GM13977 (cell line): ENCODE data around the gene ERC1.

Experiments
- DNase-seq: peaks from one replicate; pipeline ENCODE4 v3.0.0; 2012; ENCODE audit warnings: low spot score
- in situ Hi-C: fragments of 300-500 bp; cut with MboI; formaldehyde crosslinking; loops from one replicate; pipeline ENCODE4 v1.12.0; 2022; ENCODE audit warnings: low sequenced_read_pairs, low pct_unique_long_range_greater_than_20kb, mixed read lengths, inconsistent platforms; ENCODE audit not compliant: unreplicated experiment
- TF ChIP-seq, protein P1 (sequence below): IDR thresholded peaks from 2 replicates; pipeline ENCODE4 v1.5.1; 2012; ENCODE audit warnings: mild to moderate bottlenecking, control low read depth; ENCODE audit not compliant: insufficient read depth; ENCODE audit errors: extremely low read depth, missing control alignments

Gene ERC1

DNA sequence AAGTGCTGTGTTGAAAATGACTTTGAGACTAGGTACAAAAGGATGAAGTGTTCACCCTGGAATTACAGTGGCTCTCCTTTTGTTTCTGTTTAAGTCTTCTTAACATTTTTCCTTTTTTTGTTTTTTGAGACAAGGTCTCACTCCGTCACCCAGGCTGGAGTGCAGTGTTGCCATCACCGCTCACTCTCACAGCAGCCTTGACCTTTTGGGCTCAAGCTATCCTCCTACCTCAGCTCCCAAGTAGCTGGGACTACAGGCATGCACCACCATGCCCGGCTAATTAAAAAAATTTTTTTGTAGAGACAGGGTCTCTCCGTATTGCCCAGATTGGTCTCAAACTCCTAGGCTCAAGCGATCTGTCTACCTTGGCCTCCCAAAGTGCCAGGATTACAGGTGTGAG is 20.1 kb downstream of the ERC1 start:
- in situ Hi-C loops = no loop called here
- TF ChIP-seq, protein P1, sequence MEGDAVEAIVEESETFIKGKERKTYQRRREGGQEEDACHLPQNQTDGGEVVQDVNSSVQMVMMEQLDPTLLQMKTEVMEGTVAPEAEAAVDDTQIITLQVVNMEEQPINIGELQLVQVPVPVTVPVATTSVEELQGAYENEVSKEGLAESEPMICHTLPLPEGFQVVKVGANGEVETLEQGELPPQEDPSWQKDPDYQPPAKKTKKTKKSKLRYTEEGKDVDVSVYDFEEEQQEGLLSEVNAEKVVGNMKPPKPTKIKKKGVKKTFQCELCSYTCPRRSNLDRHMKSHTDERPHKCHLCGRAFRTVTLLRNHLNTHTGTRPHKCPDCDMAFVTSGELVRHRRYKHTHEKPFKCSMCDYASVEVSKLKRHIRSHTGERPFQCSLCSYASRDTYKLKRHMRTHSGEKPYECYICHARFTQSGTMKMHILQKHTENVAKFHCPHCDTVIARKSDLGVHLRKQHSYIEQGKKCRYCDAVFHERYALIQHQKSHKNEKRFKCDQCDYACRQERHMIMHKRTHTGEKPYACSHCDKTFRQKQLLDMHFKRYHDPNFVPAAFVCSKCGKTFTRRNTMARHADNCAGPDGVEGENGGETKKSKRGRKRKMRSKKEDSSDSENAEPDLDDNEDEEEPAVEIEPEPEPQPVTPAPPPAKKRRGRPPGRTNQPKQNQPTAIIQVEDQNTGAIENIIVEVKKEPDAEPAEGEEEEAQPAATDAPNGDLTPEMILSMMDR = no peak
- no peak for DNase-seq

DNA sequence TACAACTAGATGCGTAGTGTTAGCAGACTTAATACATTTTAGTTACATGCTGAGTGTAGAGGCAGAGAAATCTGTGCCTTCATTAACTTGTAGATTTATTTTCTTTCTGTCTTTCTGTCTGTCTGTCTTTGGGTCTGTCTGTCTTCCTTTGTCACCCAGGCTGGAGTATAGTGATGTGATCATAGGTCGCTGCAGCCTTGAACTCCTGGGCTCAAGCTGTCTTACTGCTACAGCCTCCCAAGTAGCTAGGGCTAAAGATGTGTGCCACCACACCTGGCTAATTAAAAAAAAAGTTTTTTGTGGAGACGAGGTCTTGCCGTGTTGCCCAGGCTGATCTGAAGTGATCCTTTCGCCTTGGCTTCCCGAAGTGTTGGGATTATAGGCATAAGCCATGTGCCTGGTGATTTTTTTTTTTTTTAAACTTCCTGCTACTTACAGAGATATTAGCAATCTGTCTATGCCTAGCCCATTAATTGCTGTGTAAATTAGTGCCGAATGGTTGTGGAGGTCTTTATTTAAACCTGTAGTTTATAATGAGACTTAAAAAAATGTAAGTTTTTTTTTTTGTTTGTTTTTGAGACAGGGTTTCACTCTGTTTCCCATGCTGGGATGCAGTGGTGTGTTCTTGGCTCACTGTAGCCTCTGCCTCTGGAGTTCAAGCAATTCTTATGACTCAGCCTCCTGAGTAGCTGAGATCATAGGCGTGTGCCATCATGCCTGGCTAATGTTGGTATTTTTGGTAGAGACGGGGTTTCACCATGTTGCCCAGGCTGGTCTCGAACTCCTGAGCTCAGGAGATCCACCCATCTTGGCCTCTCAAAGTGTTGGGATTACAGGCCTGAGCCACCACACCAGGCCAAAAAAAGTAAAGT is 22.8 kb downstream of the ERC1 start:
- DNase-seq = no peak
- TF ChIP-seq, protein P1 = no peak
- in situ Hi-C loops = no loop called here

DNA sequence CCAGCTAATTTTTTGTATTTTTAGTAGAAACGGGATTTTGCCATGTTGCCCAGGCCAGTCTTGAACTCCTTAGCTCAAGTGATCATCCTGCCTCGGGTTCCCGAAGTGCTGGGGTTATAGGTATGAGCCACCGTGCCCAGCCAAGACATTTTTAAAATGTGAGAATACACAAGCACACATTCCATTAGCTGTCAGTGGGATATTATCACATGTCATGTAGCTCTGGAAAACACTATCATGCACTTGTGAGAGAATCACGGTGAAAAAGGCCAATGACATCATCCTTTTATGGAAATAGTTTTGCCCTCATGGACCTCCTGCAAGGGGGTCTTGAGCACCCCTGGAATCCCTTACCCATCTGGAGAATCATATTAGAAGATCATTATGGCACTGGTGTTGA is 28.3 kb downstream of the ERC1 start:
- TF ChIP-seq, protein P1 = no peak
- DNase-seq = no peak
- in situ Hi-C loops = no loop called here

DNA sequence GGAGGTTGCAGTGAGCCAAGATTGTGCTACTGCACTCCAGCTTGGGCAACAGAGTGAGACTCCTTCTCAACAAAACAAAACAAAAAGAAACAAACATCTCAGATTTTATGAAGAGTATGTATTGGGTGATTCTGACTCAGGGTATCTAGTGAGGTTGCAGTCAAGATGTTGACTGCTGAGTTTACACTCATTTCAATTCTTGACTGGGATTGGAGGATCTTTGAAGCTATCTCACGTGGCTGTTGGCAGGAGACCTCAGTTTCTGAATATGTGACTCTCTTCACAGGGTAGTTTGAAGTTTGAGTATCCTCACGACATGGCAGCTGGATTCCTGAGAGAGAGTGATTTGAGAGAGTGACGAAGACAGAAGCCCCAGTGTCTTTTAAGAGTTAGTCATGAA is 29.4 kb downstream of the ERC1 start:
- no peak for DNase-seq
- in situ Hi-C loops = no loop called here
- TF ChIP-seq, protein P1 = no peak

DNA sequence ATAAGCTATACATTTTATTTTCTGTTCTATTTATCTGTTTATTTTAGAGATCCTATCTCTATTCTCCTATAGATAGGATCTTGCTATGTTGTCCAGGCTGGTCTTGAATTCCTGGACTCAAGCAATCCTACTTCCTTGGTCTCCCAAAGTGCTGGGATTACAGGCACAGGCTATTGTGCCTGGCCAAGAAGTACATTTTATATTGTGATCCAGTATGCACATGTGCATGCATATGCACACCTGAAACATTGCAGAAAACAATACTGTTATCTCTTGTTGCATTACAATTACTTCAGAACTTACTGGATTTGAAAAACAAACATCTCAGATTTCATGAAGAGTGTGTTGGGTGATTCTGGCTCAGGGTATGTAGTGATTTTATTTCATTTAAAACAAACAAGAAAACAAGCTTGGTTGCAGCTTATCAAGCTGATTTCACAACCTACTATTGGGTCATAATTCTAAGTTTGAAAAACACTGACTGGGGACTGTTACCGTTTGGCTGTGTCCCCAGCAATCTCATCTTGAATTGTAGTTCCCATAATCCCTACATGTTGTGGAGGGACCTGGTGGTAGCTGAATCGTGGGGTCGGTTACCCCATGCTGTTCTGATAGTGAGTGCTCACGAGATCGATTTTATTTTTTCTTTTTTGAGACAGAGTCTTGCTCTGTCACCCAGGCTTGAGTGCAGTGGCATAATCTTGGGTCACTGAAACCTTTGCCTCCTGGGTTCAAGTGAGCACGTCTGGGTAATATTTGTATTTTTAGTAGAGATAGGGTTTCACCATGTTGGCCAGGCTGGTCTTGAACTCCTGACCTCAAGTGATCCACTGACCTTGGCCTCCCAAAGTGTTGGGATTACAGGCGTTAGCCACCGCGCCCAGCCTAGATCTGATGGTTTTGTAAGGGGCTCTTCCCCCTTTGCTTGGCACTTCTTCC is 31.3 kb downstream of the ERC1 start:
- in situ Hi-C loops = no loop called here
- TF ChIP-seq, protein P1 = no peak
- DNase-seq = no peak

DNA sequence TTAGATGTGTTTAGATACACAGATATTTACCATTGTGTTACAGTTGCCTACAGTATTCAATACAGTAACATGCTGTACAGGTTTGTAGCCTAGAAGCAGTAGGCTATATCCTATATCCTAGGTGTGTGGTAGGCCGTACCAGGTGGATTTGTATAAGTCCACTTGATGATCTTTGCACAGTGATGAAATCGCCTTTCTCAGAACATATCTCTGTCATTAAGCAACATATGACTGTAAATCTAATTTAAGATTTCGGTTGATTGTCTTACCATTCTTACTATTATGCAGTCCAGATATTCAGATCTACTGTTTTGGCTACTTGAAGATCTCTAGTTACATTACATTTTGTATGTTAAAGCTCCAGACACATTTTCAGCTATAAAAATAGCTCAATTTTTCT is 39.8 kb downstream of the ERC1 start:
- TF ChIP-seq, protein P1 = no peak
- in situ Hi-C loops = no loop called here
- DNase-seq = no peak
